Measurements from ENCODE around the gene MLC1.
A peak's percentile ranks its signal among the peaks of the same experiment; 100 is the strongest.

The MLC1 gene

DNA sequence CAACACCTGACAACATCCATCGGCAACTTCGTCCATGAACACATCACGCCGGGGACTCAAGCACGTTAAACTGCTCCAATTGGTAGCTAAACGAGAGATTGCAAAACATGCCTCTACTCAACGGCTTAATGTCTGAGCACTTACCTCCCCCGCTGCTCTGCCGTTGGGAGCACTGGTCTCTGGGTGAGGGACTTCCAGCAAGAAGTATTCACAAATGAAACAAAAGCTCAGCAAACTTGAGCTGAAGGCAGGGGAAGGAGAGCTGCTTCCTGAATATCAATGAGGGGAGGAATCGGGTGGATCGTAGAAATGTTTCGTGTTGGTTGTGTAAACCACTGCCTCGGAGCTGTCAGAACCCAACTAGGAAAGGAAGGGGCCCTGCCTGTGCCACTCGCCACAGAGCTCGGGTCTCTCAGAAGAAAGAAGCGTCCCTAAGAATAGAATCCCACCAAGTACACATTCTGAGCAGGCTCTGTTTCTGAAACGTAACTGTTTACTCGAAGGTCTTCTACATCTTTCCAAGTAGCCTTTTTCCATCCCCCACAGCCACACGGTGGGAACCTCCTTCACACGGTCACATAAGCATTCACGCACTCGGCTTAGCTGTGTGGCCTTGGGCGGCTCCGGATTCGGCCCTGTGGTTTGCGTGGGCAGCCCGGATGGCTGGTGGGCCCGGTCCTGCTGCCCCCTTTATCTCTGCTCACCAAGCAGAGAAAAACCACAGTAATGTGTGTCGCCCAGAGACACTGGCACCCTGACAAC, at the start of gene MLC1:
Gene MLC1 (minus strand): TSS at position 216 of the 762 bp plus-strand sequence. CDS start 524 bp downstream, outside the sequence.
- H3K4me3 ChIP-seq (ENCODE audit: low read depth in 1 of 2, low read length in 1 of 2), result peak within 1 kb of the TSS in 1 of 2 experiments; percentile 50
- peak within 1 kb of the TSS; percentile 54 for H3K27ac ChIP-seq
- peaks cover 0 to 21% of the 10 kb centered on the region in 2 experiments for H3K4me1 ChIP-seq (ENCODE audit: control insufficient read depth in 1 of 2, insufficient read depth in 1 of 2, low read depth in 1 of 2, low read length in 1 of 2)
- H3K27me3 ChIP-seq, result no peaks in the 10 kb centered on the region
- peaks cover 11% of the 10 kb centered on the region for H3K9me3 ChIP-seq
- H3K36me3 ChIP-seq, result peaks cover under 1% of the 10 kb centered on the region
- TF ChIP-seq, protein P1, sequence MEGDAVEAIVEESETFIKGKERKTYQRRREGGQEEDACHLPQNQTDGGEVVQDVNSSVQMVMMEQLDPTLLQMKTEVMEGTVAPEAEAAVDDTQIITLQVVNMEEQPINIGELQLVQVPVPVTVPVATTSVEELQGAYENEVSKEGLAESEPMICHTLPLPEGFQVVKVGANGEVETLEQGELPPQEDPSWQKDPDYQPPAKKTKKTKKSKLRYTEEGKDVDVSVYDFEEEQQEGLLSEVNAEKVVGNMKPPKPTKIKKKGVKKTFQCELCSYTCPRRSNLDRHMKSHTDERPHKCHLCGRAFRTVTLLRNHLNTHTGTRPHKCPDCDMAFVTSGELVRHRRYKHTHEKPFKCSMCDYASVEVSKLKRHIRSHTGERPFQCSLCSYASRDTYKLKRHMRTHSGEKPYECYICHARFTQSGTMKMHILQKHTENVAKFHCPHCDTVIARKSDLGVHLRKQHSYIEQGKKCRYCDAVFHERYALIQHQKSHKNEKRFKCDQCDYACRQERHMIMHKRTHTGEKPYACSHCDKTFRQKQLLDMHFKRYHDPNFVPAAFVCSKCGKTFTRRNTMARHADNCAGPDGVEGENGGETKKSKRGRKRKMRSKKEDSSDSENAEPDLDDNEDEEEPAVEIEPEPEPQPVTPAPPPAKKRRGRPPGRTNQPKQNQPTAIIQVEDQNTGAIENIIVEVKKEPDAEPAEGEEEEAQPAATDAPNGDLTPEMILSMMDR (IDR thresholded peaks at IDR 0.05), result no peak

DNA sequence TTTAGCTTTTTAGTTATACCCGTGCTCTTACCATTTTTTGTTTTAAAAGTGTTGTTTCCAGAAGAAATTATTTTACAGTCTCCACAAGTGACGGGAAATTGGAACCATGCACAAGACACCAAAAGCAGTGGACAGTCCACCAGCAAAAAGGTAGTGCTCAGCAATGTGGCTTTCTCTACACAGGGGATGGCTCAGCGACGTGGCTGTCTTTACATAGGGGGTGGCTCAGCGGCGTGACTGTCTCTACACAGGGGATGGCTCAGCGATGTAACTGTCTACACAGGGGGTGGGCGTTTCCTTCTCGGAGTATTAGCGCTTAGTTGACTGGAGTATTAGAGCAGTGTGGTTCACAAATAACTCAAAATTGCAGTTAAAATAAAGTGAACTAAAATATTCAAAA, 49.3 kb upstream of the MLC1 start:
- TF ChIP-seq, protein P1 (IDR thresholded peaks at IDR 0.05), result no peak
- H3K27ac ChIP-seq, result no peak overlapping the region

DNA sequence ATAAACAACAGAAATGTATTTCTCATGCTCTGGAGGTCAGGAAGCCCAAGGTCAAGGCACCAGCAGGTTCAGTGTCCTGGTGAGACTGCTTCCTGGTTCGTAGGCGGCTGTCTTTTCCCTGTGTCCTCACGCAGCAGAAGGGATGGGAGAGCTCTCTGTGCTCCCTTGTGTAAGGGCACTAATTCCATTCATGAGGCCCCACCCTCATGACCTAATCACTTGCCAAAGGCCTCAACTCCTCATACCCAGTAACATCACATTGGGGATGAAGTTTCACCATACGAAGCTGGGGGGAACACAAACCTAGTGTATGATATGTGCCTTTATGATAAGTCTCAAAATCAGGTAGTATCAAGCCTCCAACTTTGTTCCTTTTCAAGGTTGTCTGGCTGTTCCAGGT, 46.7 kb upstream of the MLC1 start:
- Histone ChIP-seq H3K9me3 (no peaks in the 10 kb centered on the region), H3K4me1 (ENCODE audit: control insufficient read depth in 1 of 2, insufficient read depth in 1 of 2, low read depth in 1 of 2, low read length in 1 of 2) (no peaks in the 10 kb centered on the region), H3K4me3 (ENCODE audit: low read depth in 1 of 2, low read length in 1 of 2) (no peak overlapping the region), H3K27me3 (no peaks in the 10 kb centered on the region), H3K36me3 (no peaks in the 10 kb centered on the region), H3K27ac (no peak overlapping the region)
- TF ChIP-seq, protein P1 (IDR thresholded peaks at IDR 0.05), result no peak

More for the DNA sequence above, 49.3 kb upstream of the MLC1 start:
- Histone ChIP-seq H3K4me1 (ENCODE audit: control insufficient read depth in 1 of 2, insufficient read depth in 1 of 2, low read depth in 1 of 2, low read length in 1 of 2) (no peaks in the 10 kb centered on the region), H3K27me3 (no peaks in the 10 kb centered on the region), H3K9me3 (no peaks in the 10 kb centered on the region), H3K4me3 (ENCODE audit: low read depth in 1 of 2, low read length in 1 of 2) (no peak overlapping the region), H3K36me3 (no peaks in the 10 kb centered on the region)

DNA sequence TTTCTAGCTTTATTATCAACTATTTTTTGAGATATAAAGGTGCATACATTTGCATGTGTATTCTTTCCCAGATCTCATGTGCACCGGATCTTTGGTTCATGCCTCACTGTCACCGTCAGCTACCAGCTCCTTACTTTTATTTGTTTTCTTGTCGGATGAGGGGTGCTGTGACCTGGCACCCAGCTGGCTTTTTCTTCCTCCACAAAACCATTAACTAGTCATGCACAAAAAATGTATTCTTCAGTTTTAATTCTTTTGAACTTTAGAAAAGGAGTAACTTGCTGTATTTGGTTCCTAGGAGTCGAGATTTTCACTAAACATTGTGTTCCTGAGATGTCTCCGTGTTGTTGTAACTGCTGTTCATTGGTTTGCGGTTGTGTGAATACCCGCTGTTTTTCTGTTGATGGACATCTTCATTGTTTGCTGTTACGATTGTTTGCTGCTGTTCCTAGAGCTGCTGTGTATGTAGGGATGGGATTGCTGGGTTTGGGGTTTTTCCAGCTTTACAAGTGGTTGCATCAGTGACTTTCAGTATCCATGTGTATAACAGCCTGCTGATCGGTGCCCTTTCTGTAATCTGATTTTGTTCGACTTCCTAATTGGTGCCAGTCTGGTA, 44.0 kb upstream of the MLC1 start:
- no peak overlapping the region for H3K4me3 ChIP-seq (ENCODE audit: low read depth in 1 of 2, low read length in 1 of 2)
- no peaks in the 10 kb centered on the region for H3K27me3 ChIP-seq
- H3K9me3 ChIP-seq, result no peaks in the 10 kb centered on the region
- H3K36me3 ChIP-seq, result no peaks in the 10 kb centered on the region
- TF ChIP-seq, protein P1 (IDR thresholded peaks at IDR 0.05), result no peak
- no peak overlapping the region for H3K27ac ChIP-seq
- no peaks in the 10 kb centered on the region for H3K4me1 ChIP-seq (ENCODE audit: control insufficient read depth in 1 of 2, insufficient read depth in 1 of 2, low read depth in 1 of 2, low read length in 1 of 2)

DNA sequence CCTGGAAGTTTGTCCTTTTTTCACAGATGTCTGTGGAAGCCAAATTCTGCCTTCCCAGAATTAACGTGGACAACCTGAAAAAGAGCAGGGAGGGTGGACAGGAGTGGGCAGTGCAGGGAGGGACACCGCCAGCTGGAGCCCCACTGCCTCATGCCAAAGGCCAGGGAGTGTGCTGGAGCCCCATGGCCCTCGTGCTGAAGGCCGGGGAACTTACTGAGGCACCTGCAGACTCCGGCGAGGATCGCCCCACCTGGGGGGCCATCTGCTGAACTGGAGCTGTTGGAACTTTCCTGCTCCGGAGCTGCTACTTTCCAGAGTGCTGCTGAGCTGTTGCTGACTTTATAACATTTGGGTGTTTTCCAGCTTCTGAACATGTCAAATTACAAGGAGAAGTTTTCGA, 39.8 kb upstream of the MLC1 start:
- Histone ChIP-seq H3K4me3 (ENCODE audit: low read depth in 1 of 2, low read length in 1 of 2) (no peak overlapping the region), H3K4me1 (ENCODE audit: control insufficient read depth in 1 of 2, insufficient read depth in 1 of 2, low read depth in 1 of 2, low read length in 1 of 2) (no peaks in the 10 kb centered on the region), H3K36me3 (no peaks in the 10 kb centered on the region), H3K9me3 (no peaks in the 10 kb centered on the region), H3K27me3 (no peaks in the 10 kb centered on the region), H3K27ac (no peak overlapping the region)
- TF ChIP-seq, protein P1 (IDR thresholded peaks at IDR 0.05), result no peak

All from neutrophil (primary cell).